CD4-positive, alpha-beta T cell treated with Interleukin-12 subunit alpha and Interleukin-12 subunit beta, for 1 hour (primary cell): Measurements from ENCODE around the gene PDF.
"Not testable (repeated sequence)": the region's sequence is repeated elsewhere in the genome, so short reads cannot be mapped to it uniquely, and the experiment has no call there.

Experiments used
- DNase-seq: peaks from one replicate; pipeline ENCODE4 v3.0.0-alpha.2; 2020

Gene PDF

DNA sequence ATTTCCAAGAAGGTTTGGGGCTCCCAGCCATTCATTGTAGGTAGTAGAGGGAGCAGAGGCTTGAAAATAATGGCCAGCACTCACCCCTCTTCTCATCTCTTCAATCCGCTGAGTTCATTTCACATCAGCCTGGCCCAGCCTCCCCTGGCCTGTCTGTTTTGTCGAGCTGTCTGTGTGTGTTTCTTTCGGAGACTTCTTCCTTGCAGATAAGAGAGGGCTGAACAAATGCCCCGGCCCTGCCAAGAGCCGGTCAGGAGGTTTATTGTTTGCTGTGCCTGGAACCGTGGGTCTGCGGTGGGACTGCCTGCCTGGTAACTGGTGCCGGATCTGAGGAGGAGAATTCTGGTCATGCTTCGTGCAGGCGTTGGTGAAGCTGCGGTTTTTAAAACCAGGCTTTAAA, 15.9 kb downstream of the PDF start:
- DNase-seq, result no peak

DNA sequence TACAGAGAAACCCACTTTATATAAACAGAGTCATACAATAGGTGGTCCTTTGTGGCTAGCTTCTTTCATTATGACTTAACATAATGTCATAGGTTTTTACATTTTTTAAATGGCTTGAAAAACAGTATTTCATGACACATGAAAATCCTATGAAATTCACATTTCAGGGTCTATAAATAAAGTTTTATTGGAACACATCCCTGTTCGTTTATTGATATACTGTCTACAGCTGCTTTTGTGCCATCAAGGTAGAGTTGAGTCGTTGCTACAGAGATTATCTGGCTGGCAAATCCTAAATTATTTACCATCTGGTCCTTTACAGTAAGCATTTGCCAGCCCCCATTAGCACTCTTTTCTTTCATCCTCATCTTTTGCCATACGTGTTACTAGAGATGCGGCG, 16.9 kb downstream of the PDF start:
- no peak for DNase-seq

DNA sequence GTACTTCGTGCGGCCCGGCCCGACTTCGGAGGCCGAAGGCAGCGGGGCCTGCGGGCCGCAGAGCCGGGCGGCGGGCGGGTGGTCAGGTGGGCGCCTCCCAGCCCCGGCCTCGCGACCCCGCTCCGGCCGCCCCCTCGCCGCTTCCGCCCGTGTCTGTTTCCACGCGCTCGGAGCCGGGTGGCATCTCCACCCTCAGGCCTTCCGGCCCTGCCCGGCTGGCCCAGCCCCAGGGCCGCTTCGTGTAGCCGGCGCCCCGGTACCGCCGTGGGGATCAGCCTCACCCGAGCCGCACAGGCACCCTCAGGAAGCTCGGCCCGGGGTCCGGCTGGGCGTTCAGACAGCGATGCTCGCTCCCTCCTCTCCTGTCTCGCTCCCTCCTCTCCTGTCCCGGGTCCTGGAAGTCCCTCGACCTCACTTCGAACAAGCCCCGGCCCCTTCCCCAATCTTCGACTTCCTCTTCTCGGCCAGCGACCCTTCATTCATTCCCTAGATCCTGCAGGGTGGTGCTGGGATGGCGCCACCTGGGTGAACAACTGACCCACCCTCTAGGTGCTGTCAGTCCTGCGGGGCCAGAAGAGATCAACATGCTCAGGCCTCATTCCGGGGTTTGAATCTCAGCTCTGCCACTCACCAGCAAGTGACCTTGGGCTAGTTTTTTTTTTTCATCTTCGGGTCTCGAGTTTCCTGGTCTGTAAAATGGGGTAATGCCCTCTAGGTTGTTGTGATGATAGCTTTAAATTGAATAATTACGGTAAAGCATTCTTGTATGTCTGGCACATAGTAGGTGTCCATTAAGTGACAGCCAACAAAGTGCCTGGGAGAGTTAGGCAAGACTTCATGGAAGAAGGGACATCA, 18.6 kb downstream of the PDF start:
- peak; percentile 45 for DNase-seq

DNA sequence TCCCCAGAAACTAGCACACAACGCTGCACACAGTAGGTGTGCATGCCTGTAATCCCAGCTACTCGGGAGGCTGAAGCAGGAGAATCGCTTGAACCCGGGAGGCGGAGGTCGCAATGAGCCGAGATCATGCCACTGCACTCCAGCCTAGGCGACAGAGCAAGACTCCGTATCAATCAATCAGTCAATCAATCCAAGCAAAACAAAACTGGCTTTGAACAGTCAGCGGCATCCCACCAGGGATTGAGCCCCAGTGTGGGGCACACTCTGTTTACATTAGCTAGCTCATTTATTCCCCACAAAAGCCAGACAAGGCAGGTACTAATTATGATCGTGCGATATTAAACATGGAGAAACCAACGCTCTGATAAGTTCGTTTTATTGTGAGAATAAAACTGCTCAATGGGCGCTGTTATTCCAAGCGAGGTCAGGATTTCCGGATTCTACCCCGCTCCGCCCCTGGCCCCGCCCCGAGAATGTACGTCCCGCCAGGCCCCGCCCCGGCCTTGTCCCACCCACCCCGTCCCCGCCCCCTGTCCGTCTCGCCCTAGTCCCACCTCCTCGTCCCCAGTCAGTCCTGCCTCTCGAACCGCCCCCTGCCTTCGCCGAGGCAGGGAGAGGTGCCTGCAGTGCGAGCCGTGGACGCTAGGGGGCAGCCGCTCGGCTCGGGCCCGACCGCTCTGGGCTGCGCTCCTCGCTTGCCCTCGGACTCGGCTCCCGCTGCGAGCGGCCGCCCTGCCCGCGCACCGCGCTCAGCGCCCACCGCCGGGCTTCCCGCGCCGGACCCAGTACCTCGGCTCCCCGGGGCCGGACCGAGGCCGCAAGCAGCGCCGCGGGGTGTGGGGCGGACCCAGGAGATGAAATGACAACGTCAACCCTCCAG, 19.5 kb downstream of the PDF start, which contains the start of gene VPS4A:
Gene VPS4A (plus strand): TSS at position 698 of the 880 bp plus-strand sequence. CDS start 162 bp downstream, at position 860.
- peak; percentile 98 for DNase-seq

DNA sequence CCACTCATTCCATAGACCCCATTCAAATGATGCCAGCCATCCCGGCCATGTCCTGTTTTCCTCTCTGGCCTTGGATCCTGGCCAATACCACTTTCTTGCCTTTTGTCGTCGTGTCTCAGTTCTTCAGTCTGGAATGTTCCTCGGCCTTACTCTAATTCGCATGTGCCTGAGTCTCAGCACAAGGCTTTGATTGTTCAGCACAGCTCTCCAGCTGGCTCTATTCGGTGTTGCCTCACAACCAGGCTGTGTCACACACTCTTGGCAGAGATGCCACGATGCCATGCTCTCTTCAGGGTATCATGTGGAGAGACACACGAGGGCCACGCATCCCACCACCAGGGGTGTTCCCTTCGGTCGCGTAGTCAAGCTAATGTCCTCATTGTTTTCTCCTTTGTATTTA, 21.1 kb downstream of the PDF start:
- DNase-seq, result no peak

DNA sequence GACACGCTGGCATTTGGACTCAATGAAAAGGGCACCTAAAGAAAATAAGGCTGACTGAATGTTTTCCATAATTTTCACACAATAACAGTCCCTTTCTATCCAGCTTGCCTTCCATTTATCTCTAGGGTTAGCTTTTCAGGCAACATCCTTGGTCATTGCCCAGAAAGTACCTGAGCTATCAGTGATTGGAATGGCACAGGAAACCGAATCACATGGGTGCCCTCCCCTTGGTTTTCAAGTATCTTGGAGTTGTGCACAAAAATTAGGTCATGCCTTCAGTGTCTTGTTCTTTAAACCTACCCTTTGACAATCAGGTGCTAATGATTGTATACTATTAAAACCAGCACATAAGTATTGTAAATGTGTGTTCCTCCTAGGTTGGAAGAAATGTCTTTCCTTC, 22.5 kb downstream of the PDF start:
- no peak for DNase-seq

DNA sequence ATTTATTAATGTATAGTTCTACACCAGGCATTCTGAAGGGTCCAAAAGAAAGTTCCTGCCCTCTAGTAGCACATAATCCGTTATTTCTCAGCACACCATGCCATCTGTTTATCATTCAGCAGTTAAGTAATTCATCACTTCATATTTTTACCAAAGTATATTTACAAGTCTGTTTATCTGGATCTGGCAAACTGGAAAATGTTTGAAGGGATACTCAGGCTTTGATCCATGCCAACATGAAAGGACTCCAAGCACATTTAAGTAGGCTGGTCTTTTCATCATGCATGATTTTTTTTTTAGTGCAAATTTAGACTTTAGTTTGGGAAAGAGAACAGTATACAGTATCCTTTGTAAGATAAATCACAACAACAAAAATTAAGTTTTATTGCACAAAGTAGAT, 23.3 kb downstream of the PDF start:
- DNase-seq, result no peak

DNA sequence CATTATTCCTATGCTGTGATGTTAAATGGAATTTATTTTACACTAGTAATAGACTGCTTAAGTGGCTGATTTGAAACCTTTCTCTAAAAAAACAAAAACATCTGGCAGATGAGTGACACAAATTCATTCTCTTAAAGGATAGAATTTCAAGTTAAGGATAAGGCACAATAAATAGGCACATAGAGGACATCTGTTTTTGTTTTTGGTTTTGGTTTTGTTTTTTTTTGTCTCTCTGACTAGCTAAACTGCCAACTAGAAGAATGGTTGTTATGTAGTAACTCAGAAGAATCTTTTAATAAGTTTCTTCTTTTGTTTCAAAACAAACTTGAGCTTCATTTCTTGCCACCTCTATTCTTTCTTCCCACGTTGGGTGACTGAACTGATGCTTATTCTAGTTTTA, 24.4 kb downstream of the PDF start:
- no peak for DNase-seq

DNA sequence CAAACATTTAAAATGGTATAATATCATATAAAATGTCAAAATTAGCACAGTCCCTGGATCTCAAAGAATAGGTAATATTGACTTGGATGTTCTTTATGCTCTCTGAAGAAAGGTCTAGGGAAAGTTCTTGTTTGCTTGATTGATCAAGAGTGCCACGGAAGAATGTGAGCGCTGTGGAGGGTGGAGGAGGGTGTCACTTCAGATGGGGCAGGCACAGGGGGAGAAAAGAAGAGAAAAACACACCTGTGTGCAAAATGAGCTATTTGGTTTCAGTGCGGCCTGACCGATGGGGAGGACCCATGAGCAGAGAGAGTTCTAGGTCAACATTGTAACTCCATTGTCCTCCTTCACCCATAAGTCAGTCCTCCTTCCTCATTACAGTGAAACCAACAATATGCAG, 28.1 kb downstream of the PDF start:
- no peak for DNase-seq

DNA sequence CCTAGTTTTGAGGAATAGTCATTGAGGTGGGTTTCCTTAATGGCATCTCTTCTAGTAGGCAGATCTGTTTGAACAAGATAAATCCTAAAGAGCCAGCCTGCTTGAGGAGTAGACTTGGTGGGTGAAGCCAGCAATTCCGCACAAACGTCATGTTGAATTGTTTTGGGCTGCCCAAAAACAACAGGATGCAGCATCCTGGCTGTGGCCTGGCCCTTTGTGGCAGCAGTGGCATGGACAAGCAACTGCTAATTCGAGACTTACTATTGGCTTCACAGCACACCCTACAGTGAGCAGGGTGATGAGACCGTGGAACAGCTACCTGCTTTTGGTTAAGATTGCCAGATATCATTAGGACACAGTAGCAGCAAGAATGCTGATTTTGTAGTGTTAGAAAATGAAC, 28.5 kb downstream of the PDF start:
- DNase-seq, result no peak

DNA sequence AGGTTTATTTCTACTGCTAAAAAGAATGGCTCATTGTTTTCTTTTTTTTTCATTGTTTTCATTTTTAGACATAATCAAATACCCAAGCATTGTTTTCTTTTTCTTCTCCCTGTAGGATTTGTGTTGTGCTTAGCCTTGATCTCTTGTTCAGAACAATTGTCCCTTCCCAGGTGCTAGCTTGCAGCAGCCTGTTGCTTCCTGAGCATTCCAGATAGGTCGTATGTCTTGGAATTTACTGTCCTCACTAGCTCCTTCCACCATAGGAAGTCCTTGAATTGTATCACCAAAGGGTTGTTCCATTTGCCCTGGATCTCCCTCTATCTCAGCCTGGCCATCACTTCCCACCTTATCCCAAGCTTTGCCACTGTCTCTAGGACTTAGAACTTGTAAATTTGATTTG, 29.2 kb downstream of the PDF start:
- no peak for DNase-seq

DNA sequence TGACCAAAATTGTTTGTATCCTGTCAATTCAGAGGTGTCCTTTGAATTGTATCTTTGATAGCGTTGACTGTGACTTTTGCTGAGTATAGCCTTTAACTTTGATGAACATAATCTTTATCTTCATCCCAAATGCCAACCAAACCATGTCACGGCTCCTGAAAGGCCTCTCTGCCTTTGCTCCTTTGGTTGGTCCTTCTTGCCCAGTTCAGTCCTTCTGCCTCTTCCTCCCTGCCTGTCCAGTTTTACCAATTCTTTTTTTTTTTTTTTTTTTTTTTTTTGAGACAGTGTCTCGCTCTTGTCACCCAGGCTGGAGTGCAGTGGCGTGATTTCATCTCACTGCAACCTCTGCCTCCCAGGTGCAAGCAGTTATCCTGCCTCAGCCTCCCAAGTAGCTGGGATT, 32.1 kb downstream of the PDF start:
- DNase-seq, result no peak

DNA sequence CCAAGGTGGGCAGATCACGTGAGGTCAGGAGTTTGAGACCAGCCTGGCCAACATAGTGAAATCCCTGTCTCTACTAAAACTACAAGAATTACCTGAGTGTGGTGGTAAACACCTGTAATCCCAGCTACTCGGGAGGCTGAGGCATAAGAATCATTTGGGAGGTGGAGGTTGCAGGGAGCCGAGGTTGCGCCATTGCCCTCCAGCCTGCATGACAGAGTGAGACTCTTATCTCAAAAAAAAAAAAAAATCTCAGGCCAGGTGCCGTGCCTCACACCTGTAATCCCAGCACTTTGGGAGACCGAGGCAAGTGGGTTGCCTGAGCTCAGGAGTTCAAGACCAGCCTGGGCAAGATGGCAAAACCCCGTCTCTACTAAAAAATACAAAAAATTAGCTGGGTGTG, 33.6 kb downstream of the PDF start:
- not testable (repeated sequence) for DNase-seq

DNA sequence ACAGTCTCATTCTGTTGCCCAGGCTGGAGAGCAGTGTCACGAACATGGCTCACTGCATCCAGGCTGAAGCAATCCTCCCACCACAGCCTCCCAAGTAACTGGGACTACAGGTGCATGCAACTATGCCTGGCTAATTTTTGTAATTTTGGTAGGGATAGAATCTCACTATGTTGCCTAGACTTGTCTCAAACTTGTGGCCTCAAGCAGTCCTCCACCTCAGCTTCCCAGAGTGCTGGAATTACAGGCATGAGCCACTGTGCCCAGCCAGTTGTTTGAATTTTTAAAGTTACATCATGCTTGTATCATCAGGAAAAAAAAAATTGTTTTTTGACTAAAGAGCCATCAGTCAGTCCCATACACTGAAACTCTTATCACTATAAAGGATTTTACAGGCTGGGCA, 36.3 kb downstream of the PDF start:
- DNase-seq, result no peak

DNA sequence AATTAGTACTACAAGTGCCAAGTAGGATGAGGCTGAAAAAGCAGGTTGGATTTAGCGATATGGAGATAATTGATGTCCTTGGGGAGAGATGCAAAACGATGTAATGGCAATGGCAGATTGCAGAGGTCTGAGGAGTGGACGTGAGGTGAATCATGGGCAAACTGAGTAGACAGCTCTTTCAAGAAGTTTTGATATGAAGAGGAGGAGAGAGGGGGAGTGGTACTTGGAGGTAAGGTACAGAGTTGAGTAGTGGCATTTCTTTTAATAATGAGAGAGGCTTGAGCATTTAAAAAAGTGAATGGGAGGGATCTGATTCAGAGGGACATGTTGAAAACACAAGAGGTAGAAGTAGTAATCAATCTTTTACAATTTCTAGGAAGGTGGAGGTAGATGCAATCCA, 37.0 kb downstream of the PDF start:
- DNase-seq, result no peak

DNA sequence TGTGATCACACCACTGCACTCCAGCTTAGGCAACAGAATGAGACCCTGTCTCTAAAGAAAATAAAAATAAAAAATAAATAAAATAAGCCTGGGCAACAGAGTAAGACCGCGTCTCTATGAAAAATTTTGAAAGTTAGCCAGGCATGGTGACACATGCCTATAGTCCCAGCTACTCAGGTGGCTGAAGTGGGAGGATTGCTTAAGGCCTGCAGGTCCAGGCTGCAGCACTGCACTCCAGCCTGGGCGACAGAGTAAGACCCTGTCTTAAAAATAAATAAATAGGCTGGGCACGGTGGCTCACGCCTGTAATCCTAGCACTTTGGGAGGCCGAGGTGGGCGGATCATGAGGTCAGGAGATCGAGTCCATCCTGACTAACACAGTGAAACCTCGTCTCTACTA, 38.7 kb downstream of the PDF start:
- DNase-seq, result not testable (repeated sequence)

DNA sequence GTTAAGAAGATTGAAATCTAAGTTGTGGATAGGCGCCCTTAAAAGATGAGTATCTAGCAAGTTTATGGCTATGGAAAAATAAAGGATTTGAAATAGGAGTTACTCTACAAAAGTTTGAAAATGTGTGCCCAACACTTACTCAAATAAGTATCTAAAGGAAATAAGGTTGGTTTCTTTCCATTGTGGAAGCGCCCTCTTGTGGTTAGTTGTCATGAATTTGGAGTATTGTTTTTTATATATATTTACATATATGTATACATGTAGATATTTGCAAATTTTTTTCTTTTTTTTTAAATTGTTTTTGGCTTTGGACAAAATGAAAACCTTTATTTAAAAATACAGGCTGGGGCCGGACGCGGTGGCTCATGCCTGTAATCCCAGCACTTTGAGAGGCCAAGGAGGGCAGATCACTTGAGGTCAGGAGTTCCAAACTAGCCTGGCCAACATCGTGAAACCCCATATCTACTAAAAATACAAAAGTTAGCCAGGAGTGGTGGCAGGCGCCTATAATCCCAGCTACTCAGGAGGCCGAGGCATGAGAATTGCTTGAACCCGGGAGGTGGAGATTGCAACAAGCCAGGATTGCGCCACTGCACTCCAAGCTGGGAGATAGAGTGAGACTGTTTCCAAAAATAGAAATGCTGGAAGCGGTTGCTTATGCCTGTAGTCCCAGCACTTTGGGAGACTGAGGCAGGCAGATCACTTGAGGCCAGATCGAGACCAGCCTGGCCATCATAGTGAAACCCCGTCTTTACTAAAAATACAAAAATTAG, 43.3 kb downstream of the PDF start:
- DNase-seq, result peak; percentile 73

DNA sequence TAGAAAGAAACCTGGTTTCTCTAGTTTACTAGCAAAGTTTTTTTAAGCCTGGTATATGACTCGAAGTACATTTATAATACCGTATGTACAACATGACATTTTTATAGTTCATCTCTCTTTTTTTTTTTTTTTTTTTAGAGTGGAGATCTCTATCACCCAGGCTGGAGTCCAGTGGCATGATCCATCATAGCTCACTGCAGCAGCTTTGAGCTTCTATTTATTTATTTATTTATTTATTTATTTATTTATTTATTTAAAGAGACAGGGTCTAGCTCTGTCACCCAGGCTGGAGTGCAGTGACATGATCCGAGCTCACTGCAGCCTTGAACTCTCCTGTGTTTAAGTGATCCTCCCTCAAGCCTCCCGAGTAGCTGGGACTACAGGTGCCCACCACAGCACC, 45.1 kb downstream of the PDF start:
- DNase-seq, result no peak

DNA sequence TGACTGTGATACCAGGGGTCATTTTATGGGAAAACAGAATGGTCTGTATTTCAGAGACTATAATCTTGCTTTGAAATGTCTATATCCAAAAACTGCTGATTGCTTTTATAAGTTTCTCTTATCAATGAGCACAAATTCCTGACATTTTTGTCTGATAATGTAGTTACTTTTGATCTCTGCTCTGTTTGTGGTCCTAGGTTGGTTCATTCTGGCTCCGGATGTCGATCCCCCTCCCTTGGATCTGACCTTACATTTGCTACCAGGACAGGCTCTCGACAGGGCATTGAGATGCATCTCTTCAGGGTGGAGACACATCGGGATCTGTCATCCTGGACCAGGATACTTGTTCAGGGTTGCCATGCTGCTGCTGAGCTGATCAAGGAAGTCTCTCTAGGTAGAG, 46.5 kb downstream of the PDF start:
- no peak for DNase-seq

DNA sequence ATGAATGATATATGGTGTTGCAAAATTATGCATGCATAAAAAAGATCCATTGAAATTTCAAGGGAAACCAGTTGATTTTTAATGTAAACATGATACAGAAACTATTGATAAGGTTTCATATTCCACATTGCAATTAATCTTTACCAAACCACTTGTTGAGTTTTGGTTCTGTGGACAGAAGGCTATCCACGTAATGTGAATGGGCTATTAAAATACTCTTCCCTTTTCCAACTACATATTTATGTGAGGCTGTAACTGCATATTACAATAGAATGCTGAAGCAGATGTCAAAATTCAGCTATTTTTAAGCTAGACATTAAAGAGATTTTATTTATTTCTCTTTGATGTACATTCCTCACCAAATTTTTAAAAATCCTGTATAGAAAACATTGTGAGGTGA, 53.0 kb downstream of the PDF start:
- no peak for DNase-seq
